HEK293T (cell line): ENCODE results near the gene ACOX3.
"Not testable (repeated sequence)": the region's sequence is repeated elsewhere in the genome, so short reads cannot be mapped to it uniquely, and the experiment has no call there.

ENCODE experiments used
- CTCF ChIA-PET: fragments of 350-600 bp; formaldehyde crosslinking; extraction: SDS; loops from one replicate; lab custom pipeline; 2021; ENCODE audit warnings: antibody characterized with exemption, inconsistent platforms; lab: Yijun Ruan, JAX
- POLR2A ChIA-PET: fragments of 350-600 bp; formaldehyde crosslinking; extraction: SDS; loops from one replicate; lab custom pipeline; 2020; ENCODE audit warnings: antibody characterized with exemption, inconsistent platforms; lab: Yijun Ruan, JAX
- DNase-seq: peaks from one replicate; pipeline ENCODE4 v3.0.0; 2012; ENCODE audit warnings: mixed read lengths; ENCODE audit errors: extremely low spot score
- ARNT ChIP-seq: fragments of 450-650 bp; IDR thresholded peaks from 2 replicates; pipeline ENCODE4 v1.6.1; 2017; ENCODE audit warnings: mild to moderate bottlenecking
- BHLHE40 ChIP-seq: fragments of 450-650 bp; IDR thresholded peaks from 2 replicates; pipeline ENCODE4 v1.6.1; 2016; ENCODE audit warnings: mild to moderate bottlenecking, moderate library complexity, borderline replicate concordance
- CTBP1 ChIP-seq: fragments of 450-650 bp; IDR thresholded peaks from 2 replicates; pipeline ENCODE4 v1.6.1; 2016; ENCODE audit warnings: borderline replicate concordance
- ELF4 ChIP-seq: fragments of 450-650 bp; IDR thresholded peaks from 2 replicates; pipeline ENCODE4 v1.6.1; 2017; ENCODE audit warnings: antibody characterized with exemption
- FOXA1 ChIP-seq: fragments of 450-650 bp; IDR thresholded peaks from 2 replicates; pipeline ENCODE4 v1.6.1; 2016; ENCODE audit warnings: mild to moderate bottlenecking
- FOXK2 ChIP-seq: fragments of 450-650 bp; IDR thresholded peaks from 2 replicates; pipeline ENCODE4 v1.6.1; 2016; ENCODE audit warnings: mild to moderate bottlenecking
- FOXM1 ChIP-seq: fragments of 450-650 bp; IDR thresholded peaks from 2 replicates; pipeline ENCODE4 v1.6.1; 2017; ENCODE audit warnings: mild to moderate bottlenecking, borderline replicate concordance
- HDGF ChIP-seq: fragments of 450-650 bp; IDR thresholded peaks from 2 replicates; pipeline ENCODE4 v1.6.1; 2017; ENCODE audit warnings: antibody characterized with exemption, borderline replicate concordance
- L3MBTL2 ChIP-seq: fragments of 450-650 bp; conservative IDR thresholded peaks from 2 replicates; pipeline ENCODE4 v1.6.1; 2016; ENCODE audit warnings: mild to moderate bottlenecking
- LEF1 ChIP-seq: fragments of 450-650 bp; IDR thresholded peaks from 2 replicates; pipeline ENCODE4 v1.6.1; 2017; ENCODE audit warnings: mild to moderate bottlenecking, borderline replicate concordance
- NFRKB ChIP-seq: fragments of 450-650 bp; IDR thresholded peaks from 2 replicates; pipeline ENCODE4 v1.6.1; 2016; ENCODE audit warnings: mild to moderate bottlenecking, moderate library complexity
- PKNOX1 ChIP-seq: fragments of 450-650 bp; IDR thresholded peaks from 2 replicates; pipeline ENCODE4 v1.6.1; 2016
- SP1 ChIP-seq: fragments of 450-650 bp; IDR thresholded peaks from 2 replicates; pipeline ENCODE4 v1.6.1; 2017
- SUZ12 ChIP-seq: fragments of 450-650 bp; IDR thresholded peaks from 2 replicates; pipeline ENCODE4 v1.6.1; 2016; ENCODE audit warnings: mild to moderate bottlenecking
- TARDBP ChIP-seq: fragments of 450-650 bp; IDR thresholded peaks from 2 replicates; pipeline ENCODE4 v1.6.1; 2016
- ZNF384 ChIP-seq: fragments of 450-650 bp; IDR thresholded peaks from 2 replicates; pipeline ENCODE4 v1.6.1; 2016

ACOX3 gene

GRCh38 chr4:8344377-8344776 is 96.1 kb downstream of the ACOX3 start:
- CTCF ChIA-PET = no interaction called here
- POLR2A ChIA-PET = no interaction called here
- DNase-seq = no peak
- TF ChIP-seq PKNOX1 = 0 out of 2 replicates have a peak, but pooled peaks have one; percentile 34
- TF ChIP-seq FOXK2 = no peak

DNA sequence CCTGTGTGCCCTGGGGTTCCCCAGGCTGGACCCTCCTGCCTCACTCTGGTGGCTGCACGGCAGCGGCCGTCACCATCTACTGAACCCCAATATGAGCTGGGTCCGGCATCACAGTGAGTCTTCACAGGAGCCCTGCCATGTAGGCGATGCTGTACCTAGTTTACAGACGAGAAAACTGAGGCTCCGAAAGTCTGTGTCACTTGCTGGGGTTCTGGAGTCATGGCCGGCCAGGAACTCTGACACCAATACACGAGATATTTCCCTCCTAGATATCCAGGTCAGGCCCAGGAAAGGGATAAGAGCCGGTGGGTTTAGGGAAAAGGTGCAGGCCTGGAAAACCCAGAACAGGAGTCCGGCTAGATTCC is 96.6 kb downstream of the ACOX3 start:
- ChIA-PET POLR2A (no interaction called here), CTCF (interaction anchor here (1.0 kb wide), 1 partner anchor 13 kb away, joined by 4 read pairs; no protein-coding TSS in a partner anchor)
- TF ChIP-seq NFRKB = no peak
- TF ChIP-seq CTBP1 = no peak
- DNase-seq = no peak

DNA sequence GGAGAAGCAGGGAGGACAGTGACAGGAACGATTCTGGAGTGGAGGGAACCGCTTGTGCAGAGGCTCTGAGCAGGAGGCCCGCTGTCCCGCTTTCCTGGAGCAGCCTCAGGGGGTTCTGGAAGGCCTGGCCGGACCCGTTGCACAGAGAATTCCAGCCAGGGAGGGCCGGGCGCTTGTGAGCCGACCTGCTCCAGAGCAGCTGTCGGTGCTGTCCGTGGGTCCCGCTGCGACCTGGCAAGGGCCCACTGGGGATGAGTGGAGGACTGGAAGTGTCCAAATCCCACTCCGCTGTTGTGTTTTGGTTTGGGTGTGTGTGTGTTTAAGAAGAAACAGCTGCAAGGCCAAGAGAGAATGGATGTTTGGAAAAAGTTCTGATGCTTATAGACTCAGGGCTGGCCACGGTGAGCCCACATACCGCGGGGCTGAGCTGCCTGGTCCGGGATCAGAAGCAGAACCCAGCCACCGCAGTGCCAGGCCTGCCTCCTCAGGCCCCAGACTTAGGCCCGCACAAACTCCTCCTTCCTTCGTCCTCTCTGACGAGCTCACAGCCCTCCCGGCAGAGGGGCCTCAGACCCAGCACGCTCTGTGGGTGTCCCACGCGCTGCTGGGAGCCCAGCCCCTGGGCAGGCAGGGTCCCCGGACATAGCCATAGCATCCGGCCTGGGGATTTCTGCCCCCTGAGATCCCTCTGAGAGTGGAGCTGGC is 97.1 kb downstream of the ACOX3 start:
- ChIA-PET CTCF (interaction anchor here (0.6 to 1.0 kb wide), 3 partner anchors 10 to 18 kb away, joined by 3 to 4 read pairs (median 3); no protein-coding TSS in a partner anchor), POLR2A (no interaction called here)
- TF ChIP-seq ARNT (no peak), FOXM1 (no peak), ZNF384 (no peak), NFRKB (no peak)
- DNase-seq = no peak

DNA sequence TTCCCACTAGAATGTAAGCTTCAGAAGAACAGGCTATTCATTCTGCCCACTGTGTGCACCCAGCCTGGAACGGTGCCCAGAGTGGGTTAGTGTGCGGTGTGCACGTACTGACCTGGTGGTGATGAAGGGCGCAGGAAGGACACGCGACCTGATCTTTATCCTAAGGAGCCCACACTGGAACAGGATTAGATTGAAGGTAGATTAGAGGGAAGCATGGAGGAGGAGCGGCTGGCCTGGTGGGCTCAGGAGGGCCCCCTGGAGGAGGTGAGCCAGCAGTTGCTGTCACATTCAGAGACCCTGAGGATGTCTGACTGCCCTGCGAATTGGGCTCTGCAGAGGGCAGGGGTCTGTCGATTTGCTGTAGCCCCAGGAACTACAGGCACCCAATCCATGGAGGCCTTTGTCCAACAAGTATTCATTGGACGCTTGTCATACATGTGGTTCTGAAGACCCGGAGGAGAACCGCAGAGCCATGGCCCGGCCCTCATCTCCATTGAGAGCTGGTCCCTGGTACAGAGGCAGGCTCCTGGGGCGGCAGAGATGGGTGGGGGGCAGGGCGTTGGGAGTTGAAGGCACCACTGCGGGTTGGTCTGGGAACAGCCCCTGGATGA is 97.8 kb downstream of the ACOX3 start:
- TF ChIP-seq FOXM1 (no peak), HDGF (no peak), TARDBP (no peak)
- peak; percentile 48 for DNase-seq
- CTCF ChIA-PET = interaction anchor here (0.6 to 1.0 kb wide), 5 partner anchors 10 to 100 kb away, joined by 3 to 4 read pairs (median 3); no protein-coding TSS in a partner anchor
- POLR2A ChIA-PET = no interaction called here

DNA sequence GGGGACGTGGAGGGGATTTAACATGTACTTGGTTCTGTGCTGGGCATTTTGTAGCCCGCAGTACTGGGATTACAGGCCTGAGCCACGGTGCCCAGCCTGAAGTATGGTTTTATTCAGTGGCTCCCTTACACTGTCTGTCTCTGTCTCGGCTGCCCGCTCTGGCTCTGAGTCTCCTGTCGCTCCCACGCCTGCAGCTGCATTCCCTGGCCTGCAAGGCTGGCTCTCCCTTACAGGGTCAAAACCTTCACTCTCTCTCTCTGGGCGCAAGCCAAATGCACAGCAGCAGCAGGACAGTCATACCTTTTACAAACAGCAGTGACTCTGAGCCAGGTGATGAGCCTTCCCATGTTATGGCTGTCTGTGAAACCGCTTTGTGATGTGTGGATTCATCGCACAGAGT is 98.8 kb downstream of the ACOX3 start:
- ChIA-PET POLR2A (no interaction called here), CTCF (interaction anchor here (0.9 kb wide), 1 partner anchor 48 kb away, joined by 3 read pairs; no protein-coding TSS in a partner anchor)
- no peak for DNase-seq
- TF ChIP-seq ELF4 (no peak), HDGF (no peak), BHLHE40 (no peak), L3MBTL2 (no peak), SUZ12 (no peak), SP1 (no peak), NFRKB (no peak), FOXM1 (no peak)

- POLR2A ChIA-PET, CTCF ChIA-PET, DNase-seq: not testable (repeated sequence)
Observed at GRCh38 chr4:8341281-8341680, 99.2 kb downstream of the ACOX3 start.

- no peak for DNase-seq
- CTCF ChIA-PET = no interaction called here
- POLR2A ChIA-PET = no interaction called here
- TF ChIP-seq LEF1 = no peak
- TF ChIP-seq TARDBP = no peak
- TF ChIP-seq SP1 = no peak
- no peak for TF ChIP-seq ARNT
Observed at GRCh38 chr4:8340781-8341241, 99.7 kb downstream of the ACOX3 start.

GRCh38 chr4:8338351-8338961 is 102.1 kb downstream of the ACOX3 start:
- ChIA-PET CTCF (no interaction called here), POLR2A (no interaction called here)
- no peak for TF ChIP-seq TARDBP
- no peak for TF ChIP-seq ARNT
- TF ChIP-seq CTBP1 = no peak
- TF ChIP-seq LEF1 = no peak
- TF ChIP-seq BHLHE40 = no peak
- TF ChIP-seq SUZ12 = no peak
- no peak for TF ChIP-seq NFRKB
- TF ChIP-seq FOXK2 = no peak
- TF ChIP-seq L3MBTL2 = no peak
- no peak for TF ChIP-seq SP1
- no peak for TF ChIP-seq FOXM1
- TF ChIP-seq FOXA1 = no peak
- TF ChIP-seq ZNF384 = no peak
- TF ChIP-seq HDGF = no peak
- TF ChIP-seq PKNOX1 = no peak
- DNase-seq = no peak
